ENCODE data around the gene LSMEM2.

LSMEM2 gene

GRCh38 chr3:50278880-50279224 lies at the start of gene LSMEM2:
Gene LSMEM2 (plus strand): TSS chr3:50279087. CDS start chr3:50279114, 27 bp downstream.
- TF ChIP-seq CTCF (IDR thresholded peaks at IDR 0.05; ENCODE audit: low read depth, low read length, missing control alignments), result no peak
- DNase-seq (ENCODE audit: low read depth), result no peak
- H3K4me3 ChIP-seq (ENCODE audit: low read depth, low read length), result no peak within 1 kb of the TSS

GRCh38 chr3:50229490-50229889 lies 49.4 kb upstream of the LSMEM2 start:
- H3K4me3 ChIP-seq (ENCODE audit: low read depth, low read length), result no peak overlapping the region
- DNase-seq (ENCODE audit: low read depth), result no peak
- TF ChIP-seq CTCF (IDR thresholded peaks at IDR 0.05; ENCODE audit: low read depth, low read length, missing control alignments), result no peak

- H3K4me3 ChIP-seq (ENCODE audit: low read depth, low read length), result no peak overlapping the region
- no peak for TF ChIP-seq CTCF (IDR thresholded peaks at IDR 0.05; ENCODE audit: low read depth, low read length, missing control alignments)
- DNase-seq (ENCODE audit: low read depth), result no peak
Measured at GRCh38 chr3:50230104-50230793, 48.6 kb upstream of the LSMEM2 start.

- H3K4me3 ChIP-seq (ENCODE audit: low read depth, low read length), result no peak overlapping the region
- no peak for TF ChIP-seq CTCF (IDR thresholded peaks at IDR 0.05; ENCODE audit: low read depth, low read length, missing control alignments)
- no peak for DNase-seq (ENCODE audit: low read depth)
Measured at GRCh38 chr3:50230794-50231125, 48.1 kb upstream of the LSMEM2 start.

GRCh38 chr3:50231581-50231980 lies 47.3 kb upstream of the LSMEM2 start:
- H3K4me3 ChIP-seq (ENCODE audit: low read depth, low read length), result no peak overlapping the region
- no peak for DNase-seq (ENCODE audit: low read depth)
- no peak for TF ChIP-seq CTCF (IDR thresholded peaks at IDR 0.05; ENCODE audit: low read depth, low read length, missing control alignments)

- no peak for TF ChIP-seq CTCF (IDR thresholded peaks at IDR 0.05; ENCODE audit: low read depth, low read length, missing control alignments)
- H3K4me3 ChIP-seq (ENCODE audit: low read depth, low read length), result no peak overlapping the region
- DNase-seq (ENCODE audit: low read depth), result no peak
Measured at GRCh38 chr3:50232303-50232702, 46.6 kb upstream of the LSMEM2 start.

- TF ChIP-seq CTCF (IDR thresholded peaks at IDR 0.05; ENCODE audit: low read depth, low read length, missing control alignments), result no peak
- no peak for DNase-seq (ENCODE audit: low read depth)
Measured at GRCh38 chr3:50233176-50233575, 45.7 kb upstream of the LSMEM2 start.

More at GRCh38 chr3:50233176-50233575, 45.7 kb upstream of the LSMEM2 start:
- H3K4me3 ChIP-seq (ENCODE audit: low read depth, low read length), result no peak overlapping the region
